Measurements from ENCODE around the gene PVALB.
A peak's percentile ranks its signal among the peaks of the same experiment; 100 is the strongest.

PVALB gene

DNA sequence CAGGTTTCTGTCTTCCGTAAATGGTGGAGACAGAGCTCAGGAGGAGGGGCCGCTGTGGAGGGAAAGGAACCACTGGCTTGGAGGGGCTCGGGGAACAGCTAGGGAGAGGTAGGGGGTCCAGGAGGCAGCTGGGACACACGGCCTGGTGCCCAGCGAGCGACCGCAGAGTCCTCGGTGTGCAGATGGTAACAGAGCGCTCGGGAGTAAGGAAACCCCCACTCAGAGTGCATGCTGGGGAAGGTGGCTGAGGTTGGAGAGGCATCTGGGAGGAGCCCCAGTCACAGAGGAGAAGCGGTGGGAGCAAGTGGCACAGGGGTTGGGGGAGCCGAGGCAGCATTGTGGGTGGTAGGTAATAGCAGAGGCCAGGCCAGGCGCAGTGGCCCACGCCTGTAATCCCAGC, 33.2 kb upstream of the PVALB start:
- no peak for DNase-seq

DNA sequence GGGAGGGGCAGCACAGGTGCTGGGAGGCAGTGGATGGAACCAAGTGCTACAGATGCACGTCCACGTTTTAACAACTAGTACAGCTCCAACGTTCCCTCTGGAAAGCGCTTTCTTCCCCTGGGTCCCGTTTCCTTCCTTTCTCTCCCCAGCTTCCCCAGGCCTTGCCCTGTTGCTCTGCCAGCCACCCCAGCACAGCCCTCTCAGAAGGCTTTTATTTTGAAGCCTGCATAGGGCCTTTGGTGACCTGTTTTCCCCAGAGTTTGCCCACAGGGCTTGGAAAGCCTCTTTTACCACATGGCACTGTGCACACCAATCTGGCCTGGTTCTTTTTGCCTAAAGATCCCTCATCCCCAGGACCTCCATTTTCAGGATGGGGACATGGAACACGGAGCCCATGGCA, 30.1 kb upstream of the PVALB start:
- DNase-seq = no peak

- no peak for DNase-seq
Measured at GRCh38 chr22:36846271-36846670, 29.4 kb upstream of the PVALB start.

DNA sequence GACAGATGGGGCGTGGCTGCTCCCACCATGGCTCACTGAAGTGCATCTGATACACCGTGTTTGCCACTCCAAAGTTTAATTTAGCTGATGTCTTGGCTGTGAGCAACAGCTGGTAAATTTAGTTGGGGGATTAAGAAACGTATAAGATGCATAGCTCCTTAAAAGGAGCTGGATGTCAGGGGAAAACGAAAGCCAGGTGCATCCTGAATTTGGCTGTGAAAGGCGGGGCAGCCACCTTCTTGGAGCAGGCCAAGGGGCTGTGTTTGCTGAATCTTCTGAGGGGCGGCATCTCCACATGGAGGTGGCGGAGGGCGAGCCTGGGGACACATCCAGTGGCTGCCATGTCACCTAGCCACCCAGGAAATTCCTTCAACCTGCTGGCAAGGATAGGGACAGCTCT, 23.3 kb upstream of the PVALB start:
- DNase-seq = no peak

DNA sequence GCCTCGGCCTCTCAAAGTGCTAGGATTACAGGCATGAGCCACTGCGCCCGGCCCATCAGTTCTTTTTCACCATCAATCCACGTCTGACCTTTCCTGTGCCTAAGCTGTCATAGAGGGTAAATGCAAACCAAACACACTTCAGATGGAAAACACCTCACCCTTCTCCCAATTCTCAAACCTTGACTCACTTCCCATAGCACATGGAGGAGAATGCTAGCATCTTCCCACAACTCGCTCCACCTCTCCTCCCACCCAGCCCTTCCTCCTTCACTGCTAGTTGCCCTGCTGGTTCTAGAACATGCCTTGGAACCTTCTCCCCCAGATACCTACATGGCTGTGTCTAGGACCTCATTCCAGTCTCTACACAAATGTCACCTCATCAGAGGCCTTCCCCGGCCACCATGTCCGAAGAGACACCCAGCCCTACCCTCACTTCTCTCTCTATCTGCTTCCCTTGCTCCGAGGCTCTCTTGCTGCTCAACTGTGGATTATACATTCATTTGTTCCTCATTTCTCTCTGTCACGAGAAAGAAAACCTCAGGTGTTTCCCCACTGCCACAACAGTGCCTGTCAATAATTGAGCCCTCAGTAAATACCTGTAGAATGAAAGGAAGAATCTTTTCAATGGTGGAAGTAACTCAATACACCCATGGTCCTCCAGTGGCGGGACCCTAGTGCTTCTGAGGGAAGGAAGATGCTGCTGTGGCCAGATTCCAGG, 22.7 kb upstream of the PVALB start:
- no peak for DNase-seq

DNA sequence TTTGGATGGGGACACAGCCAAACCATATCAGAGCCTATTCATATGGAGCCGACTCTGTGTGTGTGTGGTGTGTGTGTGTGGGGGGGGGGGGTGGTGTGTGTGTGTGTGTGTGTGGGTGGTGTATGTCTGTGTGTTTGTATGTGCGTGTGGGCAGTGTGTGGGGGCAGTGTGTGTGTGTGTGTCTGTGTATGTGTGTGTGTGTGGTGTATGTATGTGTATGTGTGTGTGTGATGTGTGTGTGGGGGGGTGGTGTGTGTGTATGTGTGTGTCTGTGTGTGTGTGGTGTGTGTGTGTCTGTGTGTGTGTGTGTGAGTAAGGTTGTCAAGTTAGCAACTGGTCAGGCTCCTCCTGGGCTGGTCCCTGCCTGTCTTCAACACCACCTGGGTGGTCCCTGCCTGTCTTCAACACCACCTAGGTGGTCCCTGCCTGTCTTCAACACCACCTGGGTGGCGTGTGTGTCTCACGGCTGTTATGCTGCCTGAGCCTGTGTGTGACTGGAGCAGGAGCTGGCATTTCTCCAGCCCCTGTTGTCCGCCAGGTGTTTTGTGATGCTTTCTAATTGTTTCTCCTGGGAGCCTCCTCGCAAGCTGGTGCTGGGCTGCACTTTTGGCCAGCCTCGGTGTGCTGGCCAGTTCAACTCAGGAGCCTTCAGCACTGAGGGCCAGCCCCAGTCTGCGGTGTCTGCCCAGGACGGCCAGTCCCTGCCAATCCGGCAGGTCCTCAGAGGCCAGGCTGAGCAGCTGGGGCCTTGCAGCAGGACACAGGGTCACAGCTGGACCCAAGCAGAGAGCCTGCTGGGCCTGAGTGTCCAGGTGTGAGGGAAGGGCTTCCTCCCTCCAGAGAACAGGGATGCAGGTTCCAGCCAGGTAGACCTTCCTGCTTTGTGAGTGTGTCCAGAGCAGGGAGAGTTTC, 21.5 kb upstream of the PVALB start:
- no peak for DNase-seq

DNA sequence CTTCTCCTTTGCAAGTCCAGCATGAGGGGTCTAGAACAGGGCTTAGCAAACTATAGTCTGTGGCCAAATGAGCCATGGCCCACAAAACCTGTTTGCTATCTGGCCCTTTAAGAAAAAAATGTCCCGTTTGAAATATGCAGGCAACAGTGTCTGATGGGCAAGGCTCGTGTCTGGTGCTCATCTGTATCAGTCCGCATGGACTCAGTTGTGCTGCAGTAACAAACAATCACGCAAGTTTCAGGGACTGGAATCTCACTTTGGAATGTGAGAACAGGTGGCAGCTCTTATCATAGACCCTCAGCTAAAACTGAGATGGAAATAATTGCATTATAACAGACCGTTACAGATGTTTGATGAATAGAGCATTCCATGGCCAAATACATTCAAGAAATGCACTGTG, 19.1 kb upstream of the PVALB start:
- DNase-seq = no peak

DNA sequence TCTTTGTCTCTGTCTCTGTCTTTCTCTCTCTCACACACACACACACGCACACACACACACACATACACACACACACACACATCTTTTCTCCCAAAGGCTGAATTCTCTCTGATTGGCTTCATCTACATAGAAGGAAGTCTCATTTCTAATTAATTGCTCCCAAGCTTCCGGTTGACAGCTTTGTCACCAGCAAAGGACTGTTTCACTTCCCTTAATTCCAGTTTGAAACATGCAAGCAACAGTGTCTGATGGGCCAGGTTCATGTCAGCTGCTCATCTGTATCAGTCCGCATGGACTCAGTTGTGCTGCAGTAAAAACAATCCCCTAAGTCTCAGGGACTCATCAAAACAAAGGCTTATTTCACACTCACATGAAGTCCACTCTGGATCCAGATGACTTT, 16.2 kb upstream of the PVALB start:
- no peak for DNase-seq

DNA sequence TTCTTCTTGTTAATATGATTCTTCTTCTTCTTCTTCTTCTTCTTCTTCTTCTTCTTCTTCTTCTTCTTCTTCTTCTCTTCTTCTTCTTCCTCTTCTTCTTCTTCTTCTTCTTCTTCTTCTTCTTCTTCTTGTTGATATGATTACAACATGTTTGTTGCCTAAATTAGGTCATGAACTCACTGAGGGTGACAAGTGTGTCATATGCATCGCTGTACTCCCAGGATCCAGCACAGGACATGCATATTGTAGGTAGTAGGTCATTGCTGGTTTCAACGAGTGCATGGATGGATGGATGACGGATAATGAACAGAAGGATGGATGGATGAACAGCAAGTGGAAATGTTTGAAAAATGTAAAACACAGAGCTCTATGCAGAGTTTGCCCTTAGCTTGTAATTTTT, 14.9 kb upstream of the PVALB start:
- no peak for DNase-seq

DNA sequence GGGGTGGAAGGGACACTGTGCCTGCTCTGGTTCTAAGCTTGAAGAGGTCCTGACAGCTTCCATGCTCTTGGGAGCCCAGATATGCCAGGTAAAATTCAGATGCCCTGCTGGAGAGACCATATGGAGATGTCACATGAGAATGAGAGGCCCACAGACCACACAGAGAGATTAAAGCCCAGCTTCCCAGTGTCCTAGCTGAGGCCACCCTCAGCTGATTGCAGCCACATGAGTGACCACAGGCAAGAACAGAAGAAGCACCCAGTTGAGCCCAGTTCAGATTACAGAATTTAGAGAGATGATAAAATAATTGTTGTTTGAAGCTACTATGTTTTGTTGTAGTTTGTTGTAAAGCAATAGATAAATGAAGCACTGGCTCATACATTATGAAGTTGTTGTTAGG, 14.4 kb upstream of the PVALB start:
- no peak for DNase-seq

- DNase-seq = no peak
Measured at GRCh38 chr22:36830601-36831000, 13.8 kb upstream of the PVALB start.

DNA sequence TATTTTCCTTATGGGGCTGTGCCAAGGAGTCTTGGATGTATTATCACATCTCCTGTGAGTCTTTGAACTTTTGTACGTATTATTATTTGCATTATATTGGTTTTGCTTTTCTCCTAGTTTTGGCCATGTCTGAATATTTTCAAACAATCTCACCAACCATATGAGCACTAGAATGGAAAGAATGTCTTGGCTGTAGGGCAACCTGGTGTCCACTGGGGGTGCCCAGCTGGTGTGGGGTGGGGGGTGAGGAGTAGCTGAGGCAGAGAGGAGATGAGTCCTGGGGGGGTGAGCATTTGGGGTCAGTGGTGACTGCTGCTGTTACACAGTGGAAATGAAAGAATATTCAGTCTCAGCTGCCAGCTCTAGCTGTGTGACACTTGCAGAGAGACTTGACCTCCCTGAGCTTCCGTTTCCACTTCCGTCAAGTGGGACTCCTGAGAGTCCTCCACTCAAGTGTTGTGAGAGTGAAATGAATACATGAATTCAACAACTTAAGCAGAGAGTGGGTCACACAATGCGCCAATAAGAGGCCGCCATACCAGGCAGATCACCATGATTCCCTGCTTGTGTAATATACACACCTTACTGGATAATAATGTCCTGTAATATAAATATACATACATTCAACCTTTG, 12.7 kb upstream of the PVALB start:
- DNase-seq = no peak

DNA sequence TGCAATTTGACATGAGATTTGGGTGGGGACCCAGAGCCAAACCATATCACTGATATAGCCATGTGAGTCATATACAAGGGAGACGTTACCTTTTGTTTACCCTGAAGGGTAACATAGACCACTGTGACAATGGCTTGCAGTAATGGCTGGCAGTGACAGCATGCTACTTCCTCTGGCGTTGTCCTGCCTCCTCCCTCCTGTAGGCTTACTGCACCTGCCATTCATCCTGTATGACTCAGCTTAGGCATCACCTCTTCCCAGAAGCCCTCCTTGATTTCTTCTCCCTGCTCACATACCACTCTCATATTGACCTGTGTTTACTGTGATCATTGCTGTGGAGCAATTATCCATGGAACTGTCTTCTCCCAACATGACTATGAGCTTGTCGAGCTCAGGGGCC, 12.0 kb upstream of the PVALB start:
- no peak for DNase-seq

DNA sequence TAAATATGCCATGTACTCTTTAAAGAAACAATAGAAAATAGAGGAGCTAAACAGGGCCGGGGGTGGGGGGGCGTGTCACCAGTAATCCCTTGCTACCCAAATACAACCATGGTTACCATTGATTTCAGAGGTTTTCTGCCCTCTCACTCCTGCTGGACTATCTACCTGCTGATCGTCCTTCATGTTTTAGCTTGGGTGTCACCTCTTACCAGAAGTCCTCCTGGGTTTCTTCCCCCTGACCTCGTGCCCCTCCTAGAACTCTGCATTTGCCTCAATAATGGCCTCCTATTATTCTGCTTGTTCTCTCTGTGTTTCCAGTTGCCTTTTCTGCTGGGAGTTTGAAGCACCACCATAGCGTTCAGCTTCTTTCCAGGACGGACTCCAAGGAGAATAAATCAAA, 9.4 kb upstream of the PVALB start:
- DNase-seq = no peak

DNA sequence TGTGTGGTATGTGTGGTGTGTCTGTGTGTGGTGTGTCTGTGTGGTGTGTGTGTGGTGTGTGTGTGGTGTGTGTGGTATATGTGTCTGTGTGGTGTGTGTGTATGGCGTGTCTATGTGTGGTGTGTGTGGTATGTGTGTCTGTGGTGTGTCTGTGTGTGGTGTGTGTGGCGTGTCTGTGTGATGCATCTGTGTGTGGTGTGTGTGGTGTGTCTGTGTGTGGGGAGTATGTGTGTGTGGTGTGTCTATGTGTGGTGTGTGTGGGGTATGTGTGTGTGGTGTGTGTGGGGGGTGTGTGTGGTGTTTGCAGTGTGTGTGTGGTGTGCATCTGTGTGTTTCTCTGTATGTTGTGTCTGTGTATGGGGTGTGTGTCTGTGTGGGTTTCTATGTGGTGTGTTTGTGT, 7.8 kb upstream of the PVALB start:
- no peak for DNase-seq

GRCh38 chr22:36823186-36823839, 6.5 kb upstream of the PVALB start:
- no peak for DNase-seq

- DNase-seq = no peak
Measured at GRCh38 chr22:36822581-36822980, 5.7 kb upstream of the PVALB start.

DNA sequence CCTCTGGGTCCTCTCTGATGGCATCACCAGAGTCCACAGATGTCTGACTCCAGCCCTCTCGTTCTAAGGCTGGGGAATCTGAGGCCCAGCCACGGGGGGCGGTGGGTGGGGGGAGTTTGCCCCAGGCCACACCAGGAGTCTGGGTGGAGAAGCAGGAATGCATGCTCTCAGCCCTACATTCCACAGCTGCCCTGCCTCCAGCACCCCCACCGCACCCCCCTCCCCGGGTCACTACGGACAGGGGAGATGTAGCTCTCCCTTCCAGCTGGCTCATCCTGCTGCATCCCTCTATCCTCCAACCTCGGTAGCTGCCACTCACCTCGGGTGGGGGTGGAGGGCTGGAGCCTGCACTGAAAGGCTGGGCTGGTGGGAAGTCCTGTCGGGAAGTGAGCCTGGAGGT, 2.3 kb upstream of the PVALB start:
- DNase-seq = no peak

GRCh38 chr22:36818010-36818642, 1.3 kb upstream of the PVALB start:
- DNase-seq = no peak

- no peak for DNase-seq
Measured at GRCh38 chr22:36817525-36817848, 652 bp upstream of the PVALB start.

GRCh38 chr22:36816339-36816635, 548 bp downstream of the PVALB start:
- peak; percentile 31 for DNase-seq

- DNase-seq = no peak
Measured at GRCh38 chr22:36815558-36816338, 1.1 kb downstream of the PVALB start.
